GM12891 (cell line): ENCODE data around the gene MUCL3.
A peak's percentile ranks its signal among the peaks of the same experiment; 100 is the strongest.

Experiments
- DNase-seq: peaks from one replicate; pipeline ENCODE4 v3.0.0; 2011; ENCODE audit warnings: low spot score; ENCODE audit not compliant: insufficient read length
- FAIRE-seq: peaks from 2 replicates; lab custom pipeline; 2011; peaks lifted over from hg19 to GRCh38; lab: Jason Lieb, UNC
- PAX5 ChIP-seq: IDR thresholded peaks from 2 replicates; pipeline ENCODE4 v1.6.1; 2011; ENCODE audit warnings: low read length, moderate library complexity, mild to moderate bottlenecking; ENCODE audit not compliant: insufficient read depth, severe bottlenecking
- POLR2A ChIP-seq: IDR thresholded peaks from 2 replicates; pipeline ENCODE4 v1.6.1; 2011; ENCODE audit warnings: low read depth, low read length, control low read depth
- POLR2AphosphoS5 ChIP-seq: IDR thresholded peaks from 2 replicates; pipeline ENCODE4 v1.6.1; 2011; ENCODE audit warnings: low read depth, low read length, control low read depth
- POU2F2 ChIP-seq: IDR thresholded peaks from 2 replicates; pipeline ENCODE4 v1.6.1; 2011; ENCODE audit warnings: low read depth, mild to moderate bottlenecking, control low read depth, low read length, moderate library complexity
- SPI1 ChIP-seq: IDR thresholded peaks from 2 replicates; pipeline ENCODE4 v1.6.1; 2011; ENCODE audit warnings: low read depth, low read length, control low read depth
- TAF1 ChIP-seq: IDR thresholded peaks from 2 replicates; pipeline ENCODE4 v1.6.1; 2011; ENCODE audit warnings: low read depth, low read length, control low read depth

The MUCL3 gene

DNA sequence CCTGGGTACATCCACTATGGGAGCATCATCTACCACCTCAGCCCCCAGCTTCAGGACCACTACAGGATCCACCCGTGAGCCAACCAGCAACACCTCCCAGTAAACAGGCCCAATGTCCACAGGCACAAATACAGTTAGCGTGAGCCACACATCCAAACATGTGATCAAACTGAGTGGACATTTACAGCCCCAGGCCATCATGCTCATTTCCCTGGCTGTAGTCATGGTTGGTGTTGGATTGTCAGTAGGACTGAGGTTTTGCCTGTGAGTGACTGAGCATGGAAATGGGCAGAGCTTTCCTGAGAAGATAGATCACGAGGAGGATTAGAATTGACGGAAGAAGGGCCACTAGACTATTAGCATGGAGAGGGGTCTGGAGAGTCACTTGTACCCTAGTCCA is 32.0 kb downstream of the MUCL3 start:
- no peak for FAIRE-seq
- no peak for TF ChIP-seq POLR2AphosphoS5
- TF ChIP-seq POU2F2, result no peak
- TF ChIP-seq POLR2A, result no peak
- no peak for TF ChIP-seq PAX5
- TF ChIP-seq TAF1, result no peak
- TF ChIP-seq SPI1, result no peak
- no peak for DNase-seq

DNA sequence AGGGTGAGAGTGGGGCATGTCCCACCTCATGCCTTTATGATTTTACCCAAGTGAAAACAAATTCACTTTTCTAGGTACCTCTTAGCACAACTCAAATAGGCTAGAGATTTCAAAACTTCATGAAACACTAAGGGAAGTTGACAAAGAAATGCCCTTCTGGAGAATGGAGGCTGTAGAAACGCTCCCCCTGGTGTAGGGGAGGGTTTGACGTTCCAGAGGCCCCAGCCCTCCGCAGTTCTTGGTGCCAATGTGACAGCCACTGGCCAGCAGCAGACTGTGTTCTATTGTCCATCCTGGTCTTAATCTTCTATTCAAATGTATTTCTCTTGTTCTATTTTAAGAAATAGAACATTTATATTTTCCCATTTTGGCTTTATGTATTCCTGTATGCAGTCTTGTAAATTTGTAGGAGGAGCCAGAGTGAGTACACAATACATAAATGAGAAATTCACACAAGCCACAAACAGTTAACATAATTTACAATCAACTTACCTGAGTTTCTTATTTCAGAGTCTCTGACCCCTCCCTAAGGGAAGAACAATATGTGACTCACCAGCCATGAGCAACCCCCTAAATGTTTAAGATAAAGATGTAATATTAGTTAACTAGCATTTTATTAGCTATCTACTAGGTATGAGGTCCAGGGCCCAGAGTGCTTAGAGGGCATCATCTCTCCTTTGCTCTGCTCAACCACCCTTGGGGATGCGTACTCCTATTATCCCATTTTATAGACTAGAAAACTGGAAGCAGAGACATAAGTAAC is 33.9 kb downstream of the MUCL3 start:
- TF ChIP-seq TAF1, result no peak
- no peak for TF ChIP-seq POLR2AphosphoS5
- TF ChIP-seq POU2F2, result no peak
- no peak for TF ChIP-seq SPI1
- no peak for TF ChIP-seq PAX5
- no peak for TF ChIP-seq POLR2A
- no peak for DNase-seq
- no peak for FAIRE-seq

DNA sequence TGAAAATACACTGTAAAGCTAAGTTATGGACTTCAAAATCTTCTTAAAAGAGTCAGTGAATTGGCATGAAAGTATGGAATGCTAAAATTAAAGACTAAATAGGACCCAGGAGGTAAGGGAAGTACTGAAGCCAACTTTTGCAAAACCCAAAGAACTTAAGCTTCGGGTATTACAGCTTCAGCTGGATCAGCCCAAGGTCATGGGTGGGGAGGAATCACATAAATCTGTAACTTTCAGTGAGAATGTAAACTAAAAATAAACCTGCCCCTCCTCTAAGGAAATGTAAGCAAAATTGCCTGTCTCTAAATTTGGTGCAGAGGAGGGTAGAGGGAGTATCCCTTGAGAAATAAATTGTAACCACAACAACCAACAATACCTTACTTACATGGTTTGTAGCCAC is 38.4 kb downstream of the MUCL3 start:
- DNase-seq, result no peak
- no peak for TF ChIP-seq SPI1
- TF ChIP-seq POU2F2, result no peak
- TF ChIP-seq PAX5, result no peak
- no peak for TF ChIP-seq POLR2A
- no peak for TF ChIP-seq TAF1
- TF ChIP-seq POLR2AphosphoS5, result no peak
- FAIRE-seq, result no peak

DNA sequence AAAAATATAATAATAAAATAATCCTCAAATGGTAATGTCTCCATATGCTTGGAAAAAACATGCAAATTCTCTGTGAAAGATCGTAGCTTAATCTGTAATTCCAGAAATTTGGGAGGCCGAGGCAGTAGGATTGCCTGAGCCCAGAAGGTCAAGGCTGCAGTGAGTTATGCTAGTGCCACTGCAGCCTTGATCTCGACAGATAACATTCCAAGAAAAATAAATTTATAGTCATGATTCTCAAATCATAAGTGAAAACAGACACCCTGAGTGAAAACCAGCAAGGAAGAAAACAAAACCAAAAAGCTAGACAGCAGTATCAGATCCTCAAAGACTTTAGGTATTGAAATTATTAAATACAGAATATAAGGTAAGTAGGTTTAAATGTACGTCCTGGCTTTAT is 38.9 kb downstream of the MUCL3 start:
- FAIRE-seq (no peak), DNase-seq (no peak)
- TF ChIP-seq TAF1 (no peak), POU2F2 (no peak), PAX5 (no peak), POLR2A (no peak), POLR2AphosphoS5 (no peak), SPI1 (no peak)

DNA sequence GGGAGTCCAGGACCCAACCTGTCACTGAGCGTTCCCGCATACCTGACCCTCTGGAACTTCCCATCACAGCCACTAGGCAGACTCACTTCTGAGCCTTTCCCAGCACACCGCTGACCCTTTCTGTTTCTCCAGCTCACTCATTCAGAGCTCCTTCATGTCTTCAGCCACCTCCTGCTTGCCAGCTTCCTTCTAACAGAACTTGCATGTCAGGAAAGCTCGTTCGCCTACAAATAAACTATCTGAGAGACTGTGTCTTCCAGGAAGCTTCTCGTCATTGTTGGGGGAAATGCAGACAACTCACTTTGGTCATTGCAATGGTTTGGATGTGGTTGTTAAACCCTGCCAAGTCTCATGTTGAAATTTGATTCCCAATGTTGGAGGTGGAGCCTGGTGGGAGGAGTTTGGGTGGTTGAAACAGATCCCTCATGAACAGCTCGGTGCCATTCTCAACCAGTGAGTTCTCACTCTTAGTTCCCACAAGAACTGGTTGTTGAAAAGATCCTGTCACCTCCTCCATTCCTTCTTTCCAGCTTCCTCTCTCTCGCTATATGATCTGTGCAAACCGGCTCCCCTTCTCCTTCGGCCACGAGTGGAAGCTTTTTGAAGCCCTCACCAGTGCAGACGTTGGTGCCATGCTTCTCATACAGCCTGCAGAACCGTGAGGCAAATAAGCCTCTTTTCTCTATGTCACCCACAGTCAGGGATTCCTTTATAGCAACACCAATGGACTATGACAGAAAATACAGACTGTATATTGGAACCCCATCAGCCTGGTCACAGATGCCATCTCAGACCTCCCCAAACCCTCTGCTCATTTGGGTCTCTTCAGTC is 41.4 kb downstream of the MUCL3 start:
- peak; percentile 28 for FAIRE-seq

DNA sequence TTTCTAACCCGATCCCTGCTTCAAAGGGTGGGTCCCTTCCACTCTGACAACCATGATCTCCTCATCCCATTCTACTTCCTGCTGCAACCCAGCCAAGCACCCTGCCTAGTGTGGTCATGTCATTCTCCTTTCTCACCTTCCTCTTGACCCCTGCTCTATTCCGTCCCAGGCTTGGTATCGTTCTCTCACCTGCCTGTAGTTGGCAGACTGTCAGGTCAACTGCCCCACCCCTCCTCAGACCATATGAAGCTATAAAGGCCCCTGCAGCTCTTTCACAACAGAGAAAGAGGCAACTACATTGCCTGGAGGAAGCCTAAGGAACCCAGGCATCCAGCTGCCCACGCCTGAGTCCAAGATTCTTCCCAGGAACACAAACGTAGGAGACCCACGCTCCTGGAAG is 42.7 kb downstream of the MUCL3 start, which contains the start of gene MUC21:
Gene MUC21 (plus strand): TSS at position 280 of the 400 bp plus-strand sequence. CDS start 241 bp downstream, outside the sequence.
- TF ChIP-seq PAX5 (no peak), SPI1 (no peak), TAF1 (no peak), POLR2AphosphoS5 (no peak), POLR2A (no peak), POU2F2 (no peak)
- FAIRE-seq (no peak), DNase-seq (no peak)

More for the DNA sequence above, 41.4 kb downstream of the MUCL3 start:
- TF ChIP-seq TAF1, result no peak
- no peak for TF ChIP-seq POLR2A
- no peak for TF ChIP-seq POLR2AphosphoS5
- no peak for TF ChIP-seq SPI1
- TF ChIP-seq PAX5, result no peak
- TF ChIP-seq POU2F2, result no peak
- no peak for DNase-seq

DNA sequence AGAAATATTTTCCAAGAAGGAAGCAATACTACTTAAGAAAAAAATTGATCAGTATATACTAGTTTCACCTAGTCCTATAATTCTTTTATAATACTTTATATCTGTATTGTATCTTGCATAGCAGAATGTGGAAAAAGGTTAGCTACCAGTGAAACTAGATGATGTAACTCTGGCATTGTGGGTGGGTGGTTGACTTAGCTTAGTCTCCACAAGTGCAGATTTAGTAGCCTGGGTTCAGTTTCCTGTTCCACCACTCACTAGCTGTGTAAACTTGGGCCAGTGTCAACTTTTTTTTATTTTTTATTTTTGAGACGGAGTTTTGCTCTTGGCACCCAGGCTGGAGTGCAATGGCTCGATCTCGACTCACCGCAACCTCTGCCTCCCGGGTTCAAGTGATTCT is 44.7 kb downstream of the MUCL3 start:
- no peak for TF ChIP-seq SPI1
- no peak for TF ChIP-seq POLR2AphosphoS5
- no peak for TF ChIP-seq POU2F2
- no peak for TF ChIP-seq POLR2A
- TF ChIP-seq TAF1, result no peak
- TF ChIP-seq PAX5, result no peak
- no peak for FAIRE-seq
- DNase-seq, result no peak

DNA sequence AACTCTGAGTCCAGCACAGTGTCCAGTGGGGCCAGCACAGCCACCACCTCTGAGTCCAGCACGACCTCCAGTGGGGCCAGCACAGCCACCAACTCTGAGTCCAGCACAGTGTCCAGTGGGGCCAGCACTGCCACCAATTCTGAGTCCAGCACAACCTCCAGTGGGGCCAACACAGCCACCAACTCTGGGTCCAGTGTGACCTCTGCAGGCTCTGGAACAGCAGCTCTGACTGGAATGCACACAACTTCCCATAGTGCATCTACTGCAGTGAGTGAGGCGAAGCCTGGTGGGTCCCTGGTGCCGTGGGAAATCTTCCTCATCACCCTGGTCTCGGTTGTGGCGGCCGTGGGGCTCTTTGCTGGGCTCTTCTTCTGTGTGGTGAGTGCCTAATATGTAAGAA is 46.5 kb downstream of the MUCL3 start:
- FAIRE-seq, result no peak
- DNase-seq, result no peak
- no peak for TF ChIP-seq POLR2A
- TF ChIP-seq PAX5, result no peak
- TF ChIP-seq POLR2AphosphoS5, result no peak
- TF ChIP-seq SPI1, result no peak
- TF ChIP-seq POU2F2, result no peak
- no peak for TF ChIP-seq TAF1

DNA sequence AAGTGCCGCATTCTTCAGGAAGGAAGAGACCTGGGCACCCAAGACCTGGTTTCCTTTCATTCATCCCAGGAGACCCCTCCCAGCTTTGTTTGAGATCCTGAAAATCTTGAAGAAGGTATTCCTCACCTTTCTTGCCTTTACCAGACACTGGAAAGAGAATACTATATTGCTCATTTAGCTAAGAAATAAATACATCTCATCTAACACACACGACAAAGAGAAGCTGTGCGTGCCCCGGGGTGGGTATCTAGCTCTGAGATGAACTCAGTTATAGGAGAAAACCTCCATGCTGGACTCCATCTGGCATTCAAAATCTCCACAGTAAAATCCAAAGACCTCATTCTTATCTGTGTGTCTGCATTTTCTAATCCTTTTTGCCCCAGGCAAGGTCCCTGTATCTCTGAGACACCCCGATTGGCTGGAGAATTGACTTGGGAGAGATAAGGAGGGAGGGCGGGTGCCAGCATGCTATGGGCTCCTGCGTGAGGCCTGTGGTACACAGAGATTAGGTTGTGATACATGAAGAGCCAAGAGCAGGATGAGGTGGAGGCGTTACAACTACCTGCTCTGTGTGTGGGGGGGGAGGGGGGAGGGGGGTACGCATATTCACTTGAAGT is 47.5 kb downstream of the MUCL3 start:
- FAIRE-seq, result no peak
- no peak for DNase-seq
- TF ChIP-seq POLR2AphosphoS5 (no peak), POLR2A (no peak), TAF1 (no peak), PAX5 (no peak), POU2F2 (no peak), SPI1 (no peak)
